Aorta (tissue), 5 donors: ENCODE results near the gene NLRC4. TPM values are rescaled to one million over a fixed set of nuclear protein-coding genes. Genes with fewer than 3 reads are reported as not detected.

Experiments used
- ATAC-seq: fragments of 200-7000 bp; cut with Tn5 transposase; one replicate; pipeline ENCODE4 v1.9.1; 2022; ENCODE audit warnings: moderate library complexity; ENCODE audit not compliant: low FRiP score
- DNase-seq, 2 donors: peaks; one replicate each; pipeline ENCODE4 v3.0.0-alpha.2; 2020
- H3K27ac ChIP-seq, 2 donors: one replicate each; pipeline ENCODE4 v1.5.1; 2013; ENCODE audit warnings: low read length in 2 of 2, mild to moderate bottlenecking in 2 of 2, moderate library complexity in 2 of 2, control low read depth in 1 of 2, inconsistent platforms in 1 of 2, low read depth in 1 of 2
- H3K27me3 ChIP-seq, 2 donors: one replicate each; pipeline ENCODE4 v1.6.1; 2013; ENCODE audit warnings: control low read depth in 1 of 2, low read length in 1 of 2, mild to moderate bottlenecking in 1 of 2, moderate library complexity in 1 of 2; ENCODE audit not compliant: insufficient read depth in 2 of 2, control insufficient read depth in 1 of 2
- H3K36me3 ChIP-seq, 2 donors: one replicate each; pipeline ENCODE4 v1.6.1; 2013; ENCODE audit warnings: control low read depth in 1 of 2, low read length in 1 of 2, mild to moderate bottlenecking in 1 of 2; ENCODE audit not compliant: insufficient read depth in 2 of 2, control insufficient read depth in 1 of 2
- H3K4me1 ChIP-seq, 2 donors: one replicate each; pipeline ENCODE4 v1.6.1; 2013; ENCODE audit warnings: low read length in 2 of 2, control low read depth in 1 of 2, mild to moderate bottlenecking in 1 of 2, moderate library complexity in 1 of 2; ENCODE audit not compliant: insufficient read depth in 2 of 2, control insufficient read depth in 1 of 2
- H3K4me3 ChIP-seq, 2 donors: one replicate each; pipeline ENCODE4 v1.5.1; 2013; ENCODE audit warnings: low read length in 2 of 2, control low read depth in 1 of 2, mild to moderate bottlenecking in 1 of 2
- H3K9me3 ChIP-seq: one replicate; pipeline ENCODE4 v1.6.1; 2013; ENCODE audit warnings: mild to moderate bottlenecking, low read length; ENCODE audit not compliant: control insufficient read depth
- WGBS, 2 donors: extraction: QIAGEN DNeasy Blood & Tissue Kit; methylation state at CpG; one replicate each; pipeline ENCODE4 v1.1.7; 2013; 5-methylcytosine and 5-hydroxymethylcytosine counted together
- intact Hi-C, 2 donors: fragments of 100-400 bp; cut with DNase I; formaldehyde crosslinking; loops; one replicate each; pipeline versions ENCODE4 v1.14.2 to v1.15.0; 2022
- polyA plus RNA-seq, 2 donors: library from polyadenylated mRNA; stranded (reverse); fragments of 200-250 nt; gene quantifications; one replicate each; pipeline ENCODE4 v1.2.3, GENCODE V29; 2013
- total RNA-seq, 2 donors: library from RNA; stranded (reverse); fragmentation: NEBNext Ultra II Directional; extraction: Animal tissue kit (Norgen Biotek cat#: 25700); gene quantifications; one replicate each; pipeline ENCODE4 v1.2.1, GENCODE V29; 2021
- donor health status: healthy with polysubstance abuse.
- donor health status: Bipolar disorder and iron deficiency.
- donor health status: DM: no; HTN: no; CAD: no.
- donor health status: DM: no; HTN: no; CAD: no.
- donor health status: DM: yes; HTN: yes; CAD: no.

The NLRC4 gene
- total and polyA plus RNA-seq, 4 donors, result 0.26 to 4.2 (median 3.0) TPM

GRCh38 chr2:32260376-32260775 is 4.3 kb downstream of the NLRC4 start:
- H3K4me3 ChIP-seq, result no peak overlapping the region
- DNase-seq, result no peak
- intact Hi-C loops, result no loop called here
- no peaks in the 10 kb centered on the region for H3K4me1 ChIP-seq
- no peaks in the 10 kb centered on the region for H3K36me3 ChIP-seq
- ATAC-seq, result no peak
- H3K9me3 ChIP-seq, result no peaks in the 10 kb centered on the region
- WGBS, 2 donors, result 83 to 85% methylated on average over 2 of the region's 2 CpGs
- H3K27me3 ChIP-seq, result no peaks in the 10 kb centered on the region
- no peak overlapping the region for H3K27ac ChIP-seq

DNA sequence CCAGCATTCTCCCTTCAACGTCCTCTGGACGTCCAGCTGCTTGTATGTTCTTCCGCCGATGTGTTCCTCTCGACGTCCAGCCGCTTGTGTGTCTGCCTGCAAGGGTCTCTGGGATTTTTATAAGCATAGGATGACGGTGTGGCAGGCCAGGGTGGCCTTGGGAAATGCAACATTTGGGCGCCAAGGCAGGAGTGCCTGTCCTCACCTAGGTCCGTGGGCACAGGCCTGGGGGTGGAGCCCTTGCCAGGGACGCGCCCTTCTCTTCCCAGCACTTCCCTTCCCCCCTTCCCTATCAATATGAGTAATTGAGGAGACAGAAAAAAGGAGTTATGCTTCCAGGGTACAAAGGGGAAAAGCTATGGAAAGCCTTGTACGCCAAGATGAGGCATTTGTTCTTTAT is 6.4 kb downstream of the NLRC4 start:
- Histone ChIP-seq H3K27ac (no peak overlapping the region), H3K27me3 (no peaks in the 10 kb centered on the region), H3K36me3 (no peaks in the 10 kb centered on the region), H3K4me1 (no peaks in the 10 kb centered on the region), H3K4me3 (no peak overlapping the region), H3K9me3 (no peaks in the 10 kb centered on the region)
- intact Hi-C loops, result no loop called here
- WGBS, 2 donors, result 78 to 82% methylated on average over 13 of the region's 13 CpGs
- ATAC-seq (no peak), DNase-seq (no peak)

DNA sequence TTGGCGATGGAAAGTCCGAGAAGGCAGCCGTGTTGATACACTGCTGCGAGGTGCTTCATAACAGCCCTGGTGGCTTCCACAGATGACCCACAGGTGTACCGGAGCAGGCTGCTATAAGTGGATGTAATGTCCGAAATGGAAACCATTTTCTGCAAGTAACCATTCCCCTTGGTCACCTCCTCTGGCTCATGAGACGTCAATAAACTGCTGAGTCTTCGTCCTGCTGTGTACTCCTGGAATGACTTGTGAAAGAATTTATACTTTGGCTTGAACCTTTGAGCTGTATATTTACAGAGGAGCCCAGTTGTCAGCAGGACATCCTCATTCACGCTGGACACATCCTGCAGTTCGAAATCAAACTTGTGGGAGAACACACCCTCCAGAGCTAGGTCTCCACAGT is 14.4 kb downstream of the NLRC4 start:
- ATAC-seq (no peak), DNase-seq (no peak)
- H3K9me3 ChIP-seq, result no peaks in the 10 kb centered on the region
- H3K4me1 ChIP-seq, result no peaks in the 10 kb centered on the region
- no peak overlapping the region for H3K4me3 ChIP-seq
- WGBS, 2 donors, result 83 to 84% methylated on average over 10 of the region's 10 CpGs
- intact Hi-C loops, result no loop called here
- H3K36me3 ChIP-seq, result peaks cover 0 to 2% of the 10 kb centered on the region in 2 donors
- no peak overlapping the region for H3K27ac ChIP-seq
- no peaks in the 10 kb centered on the region for H3K27me3 ChIP-seq

DNA sequence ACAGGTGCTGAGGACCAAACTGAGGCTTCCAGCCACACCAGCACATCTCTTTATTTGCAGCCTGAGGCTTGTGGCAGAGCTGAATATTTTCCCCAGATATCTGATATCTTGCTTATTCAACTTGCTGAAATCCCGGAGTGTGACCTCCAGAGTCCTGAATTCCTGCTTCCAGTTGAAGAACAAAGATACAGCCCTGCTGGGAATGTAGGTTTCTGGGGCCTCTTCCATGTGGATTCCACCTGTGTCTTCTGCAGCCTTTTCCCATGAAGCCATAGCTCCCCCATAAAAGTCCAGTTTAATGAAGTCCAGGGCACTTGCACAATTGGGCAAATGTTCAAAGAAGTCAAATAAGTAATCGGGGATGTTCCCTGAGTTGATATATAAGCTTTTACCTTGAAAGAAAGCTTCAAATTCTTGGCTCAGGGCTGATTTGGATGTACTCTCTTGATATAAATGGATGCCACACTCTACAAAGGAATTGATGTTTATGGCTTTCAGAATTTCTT is 14.9 kb downstream of the NLRC4 start:
- Histone ChIP-seq H3K9me3 (no peaks in the 10 kb centered on the region), H3K36me3 (peaks cover 0 to 2% of the 10 kb centered on the region in 2 donors), H3K27me3 (no peaks in the 10 kb centered on the region), H3K4me1 (no peaks in the 10 kb centered on the region), H3K4me3 (no peak overlapping the region), H3K27ac (no peak overlapping the region)
- ATAC-seq (no peak), DNase-seq (no peak)
- WGBS, 2 donors, result 74 to 77% methylated on average over 2 of the region's 2 CpGs
- intact Hi-C loops, result no loop called here

DNA sequence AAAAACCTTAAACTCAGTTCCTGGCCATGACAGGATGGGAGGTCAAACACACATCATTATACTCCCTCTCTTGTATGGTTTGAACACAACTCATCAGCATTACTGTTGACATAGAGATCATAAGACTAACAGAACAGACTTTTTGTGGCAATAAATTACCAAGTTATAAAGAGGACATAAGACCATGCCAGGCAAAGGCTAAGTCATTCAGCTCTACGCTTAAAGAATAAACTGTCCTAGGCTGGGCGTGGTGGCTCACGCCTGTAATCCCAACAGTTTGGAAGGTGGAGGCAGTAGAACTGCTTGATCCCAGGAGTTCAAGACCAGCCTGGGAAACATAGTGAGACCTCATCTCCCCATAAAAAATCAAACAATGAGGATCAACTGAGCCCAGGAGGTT is 16.4 kb downstream of the NLRC4 start:
- Histone ChIP-seq H3K4me1 (no peaks in the 10 kb centered on the region), H3K27ac (no peak overlapping the region), H3K9me3 (no peaks in the 10 kb centered on the region), H3K4me3 (no peak overlapping the region), H3K27me3 (no peaks in the 10 kb centered on the region), H3K36me3 (peaks cover 0 to 2% of the 10 kb centered on the region in 2 donors)
- DNase-seq, result no peak
- no peak for ATAC-seq
- WGBS, 2 donors, result 87 to 95% methylated on average over 3 of the region's 3 CpGs
- intact Hi-C loops, result no loop called here

DNA sequence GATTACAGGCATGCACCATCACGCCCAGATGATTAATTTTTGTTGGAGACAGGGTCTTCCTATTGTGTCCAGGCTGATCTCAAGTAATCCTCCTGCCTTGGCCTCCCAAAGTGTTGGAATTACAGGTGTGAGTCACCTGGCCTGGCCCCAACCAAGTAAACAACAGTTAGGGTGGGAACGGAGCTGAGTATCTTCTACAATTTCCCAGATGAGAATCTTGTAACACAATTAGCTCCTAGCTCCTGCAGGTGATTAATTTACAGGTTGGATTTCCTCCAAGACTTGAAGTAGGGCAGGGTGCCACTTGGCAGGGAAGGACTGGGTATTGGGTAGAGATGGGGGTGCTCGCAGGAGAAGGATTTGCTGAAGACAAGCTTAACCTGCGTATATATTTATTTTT is 17.8 kb downstream of the NLRC4 start:
- intact Hi-C loops, result no loop called here
- Histone ChIP-seq H3K9me3 (no peaks in the 10 kb centered on the region), H3K36me3 (peaks cover 0 to 2% of the 10 kb centered on the region in 2 donors), H3K4me1 (no peaks in the 10 kb centered on the region), H3K27me3 (no peaks in the 10 kb centered on the region), H3K4me3 (no peak overlapping the region), H3K27ac (no peak overlapping the region)
- 86 to 87% methylated on average over 4 of the region's 4 CpGs for WGBS, 2 donors
- DNase-seq, result no peak
- ATAC-seq, result no peak

DNA sequence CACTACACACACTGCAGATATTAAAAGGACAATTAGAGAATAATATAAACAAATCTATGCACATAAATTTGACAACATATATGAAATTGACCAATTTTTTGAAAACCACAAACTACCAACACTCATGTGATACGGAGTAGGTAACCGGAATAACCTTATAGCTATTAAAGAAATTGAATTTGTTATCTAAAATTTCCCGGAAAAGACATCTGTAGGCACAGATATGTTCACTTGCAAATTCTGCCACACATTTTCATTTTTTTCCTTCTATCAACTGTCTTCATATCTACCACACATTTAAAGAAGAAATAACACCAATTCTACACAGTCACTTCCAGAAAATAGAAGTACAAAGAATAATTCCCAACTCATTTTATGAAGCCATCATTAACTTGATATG is 22.4 kb downstream of the NLRC4 start:
- Histone ChIP-seq H3K27me3 (no peaks in the 10 kb centered on the region), H3K4me3 (no peak overlapping the region), H3K9me3 (no peaks in the 10 kb centered on the region), H3K4me1 (no peaks in the 10 kb centered on the region), H3K36me3 (no peaks in the 10 kb centered on the region), H3K27ac (no peak overlapping the region)
- ATAC-seq (no peak), DNase-seq (no peak)
- WGBS, 2 donors, result 90 to 97% methylated on average over 3 of the region's 3 CpGs
- intact Hi-C loops, result no loop called here

DNA sequence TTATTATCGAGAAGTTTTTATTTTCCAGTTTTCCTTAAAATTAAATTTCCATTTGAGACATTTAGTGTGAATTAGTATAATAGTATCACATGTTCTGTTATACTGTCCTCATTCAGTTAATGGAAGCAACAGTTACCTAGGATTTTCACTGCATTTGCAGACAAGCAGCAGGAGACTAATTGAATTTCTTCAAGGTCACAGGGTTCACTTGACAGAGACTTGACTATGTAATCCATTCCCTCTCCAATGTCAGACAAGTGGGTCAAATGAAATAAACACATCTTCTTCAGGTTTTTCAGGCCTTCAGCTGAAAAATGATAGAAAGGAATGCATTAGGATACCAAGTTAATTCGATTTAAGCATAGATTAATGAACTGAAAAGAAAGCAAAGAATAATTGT is 26.7 kb downstream of the NLRC4 start:
- H3K36me3 ChIP-seq, result no peaks in the 10 kb centered on the region
- WGBS, 2 donors, result 83 to 90% methylated on average over 2 of the region's 2 CpGs
- ATAC-seq (no peak), DNase-seq (no peak)
- peaks cover 2% of the 10 kb centered on the region for H3K9me3 ChIP-seq
- H3K4me3 ChIP-seq, result no peak overlapping the region
- no peak overlapping the region for H3K27ac ChIP-seq
- no peaks in the 10 kb centered on the region for H3K27me3 ChIP-seq
- no peaks in the 10 kb centered on the region for H3K4me1 ChIP-seq
- intact Hi-C loops, result no loop called here

GRCh38 chr2:32237488-32237887 is 27.2 kb downstream of the NLRC4 start:
- DNase-seq (no peak), ATAC-seq (no peak)
- H3K27ac ChIP-seq, result no peak overlapping the region
- 91 to 96% methylated on average over 2 of the region's 2 CpGs for WGBS, 2 donors
- H3K9me3 ChIP-seq, result peaks cover 2% of the 10 kb centered on the region
- no peaks in the 10 kb centered on the region for H3K4me1 ChIP-seq
- H3K4me3 ChIP-seq, result no peak overlapping the region
- intact Hi-C loops, result no loop called here
- H3K27me3 ChIP-seq, result no peaks in the 10 kb centered on the region
- H3K36me3 ChIP-seq, result no peaks in the 10 kb centered on the region
